ENCODE results near the gene TRERF1.

Gene TRERF1

GRCh38 chr6:42424906-42425474 is 26.7 kb downstream of the TRERF1 start:
- DNase-seq (ENCODE audit: low read depth in 2 of 3, low spot score in 1 of 3): no peak

GRCh38 chr6:42423244-42423643 is 28.5 kb downstream of the TRERF1 start:
- peak in 1 of 3 donors; percentile 37 for DNase-seq (ENCODE audit: low read depth in 2 of 3, low spot score in 1 of 3)

GRCh38 chr6:42420741-42421140 is 31.0 kb downstream of the TRERF1 start:
- no peak for DNase-seq (ENCODE audit: low read depth in 2 of 3, low spot score in 1 of 3)

- DNase-seq (ENCODE audit: low read depth in 2 of 3, low spot score in 1 of 3): no peak
These were observed 32.0 kb downstream of the TRERF1 start for GRCh38 chr6:42419490-42420280.

GRCh38 chr6:42418724-42419123 is 33.0 kb downstream of the TRERF1 start:
- no peak for DNase-seq (ENCODE audit: low read depth in 2 of 3, low spot score in 1 of 3)

GRCh38 chr6:42417641-42418112 is 34.0 kb downstream of the TRERF1 start:
- DNase-seq (ENCODE audit: low read depth in 2 of 3, low spot score in 1 of 3): peak in 2 of 3 donors; percentile 38 to 52

GRCh38 chr6:42411406-42411805 is 40.3 kb downstream of the TRERF1 start:
- no peak for DNase-seq (ENCODE audit: low read depth in 2 of 3, low spot score in 1 of 3)

GRCh38 chr6:42410861-42411260 is 40.9 kb downstream of the TRERF1 start:
- no peak for DNase-seq (ENCODE audit: low read depth in 2 of 3, low spot score in 1 of 3)

- no peak for DNase-seq (ENCODE audit: low read depth in 2 of 3, low spot score in 1 of 3)
These were observed 42.1 kb downstream of the TRERF1 start for GRCh38 chr6:42409581-42409980.

- no peak for DNase-seq (ENCODE audit: low read depth in 2 of 3, low spot score in 1 of 3)
These were observed 44.3 kb downstream of the TRERF1 start for GRCh38 chr6:42407379-42407778.

GRCh38 chr6:42406306-42407280 is 45.1 kb downstream of the TRERF1 start:
- no peak for DNase-seq (ENCODE audit: low read depth in 2 of 3, low spot score in 1 of 3)

- no peak for DNase-seq (ENCODE audit: low read depth in 2 of 3, low spot score in 1 of 3)
These were observed 46.7 kb downstream of the TRERF1 start for GRCh38 chr6:42405021-42405420.

GRCh38 chr6:42404484-42404883 is 47.2 kb downstream of the TRERF1 start:
- DNase-seq (ENCODE audit: low read depth in 2 of 3, low spot score in 1 of 3): peak in 1 of 3 donors; percentile 19

GRCh38 chr6:42403831-42404230 is 47.9 kb downstream of the TRERF1 start:
- no peak for DNase-seq (ENCODE audit: low read depth in 2 of 3, low spot score in 1 of 3)

GRCh38 chr6:42403421-42403820 is 48.3 kb downstream of the TRERF1 start:
- no peak for DNase-seq (ENCODE audit: low read depth in 2 of 3, low spot score in 1 of 3)

GRCh38 chr6:42402184-42402583 is 49.5 kb downstream of the TRERF1 start:
- DNase-seq (ENCODE audit: low read depth in 2 of 3, low spot score in 1 of 3): peak; percentile 44 to 56 (median 48)

GRCh38 chr6:42401613-42401951 is 50.1 kb downstream of the TRERF1 start:
- no peak for DNase-seq (ENCODE audit: low read depth in 2 of 3, low spot score in 1 of 3)

GRCh38 chr6:42400886-42401612 is 50.7 kb downstream of the TRERF1 start:
- no peak for DNase-seq (ENCODE audit: low read depth in 2 of 3, low spot score in 1 of 3)

GRCh38 chr6:42400061-42400760 is 51.5 kb downstream of the TRERF1 start:
- DNase-seq (ENCODE audit: low read depth in 2 of 3, low spot score in 1 of 3): no peak

- no peak for DNase-seq (ENCODE audit: low read depth in 2 of 3, low spot score in 1 of 3)
These were observed 55.0 kb downstream of the TRERF1 start for GRCh38 chr6:42396720-42397119.
